Coronary artery (tissue), 2 donors: ENCODE results near the gene NOC2L.
A peak's percentile ranks its signal among the peaks of the same experiment; 100 is the strongest.

ENCODE experiments used
- DNase-seq: peaks from one replicate; pipeline ENCODE4 v3.0.0-alpha.2; 2017; ENCODE audit warnings: low spot score
- H3K27ac ChIP-seq, 2 donors: fragments of 200-600 bp; sonication (generic); one replicate each; pipeline ENCODE4 v1.5.1; 2016 to 2019
- H3K4me3 ChIP-seq: fragments of 200-600 bp; sonication (generic); 2 replicates; pipeline ENCODE4 v1.5.1; 2016; ENCODE audit warnings: mild to moderate bottlenecking, moderate library complexity
- TF ChIP-seq, protein P1 (sequence below): fragments of 200-600 bp; sonication (generic); IDR thresholded peaks from one replicate; pipeline ENCODE4 v1.5.1; 2019; ENCODE audit warnings: antibody characterized with exemption

Gene NOC2L

DNA sequence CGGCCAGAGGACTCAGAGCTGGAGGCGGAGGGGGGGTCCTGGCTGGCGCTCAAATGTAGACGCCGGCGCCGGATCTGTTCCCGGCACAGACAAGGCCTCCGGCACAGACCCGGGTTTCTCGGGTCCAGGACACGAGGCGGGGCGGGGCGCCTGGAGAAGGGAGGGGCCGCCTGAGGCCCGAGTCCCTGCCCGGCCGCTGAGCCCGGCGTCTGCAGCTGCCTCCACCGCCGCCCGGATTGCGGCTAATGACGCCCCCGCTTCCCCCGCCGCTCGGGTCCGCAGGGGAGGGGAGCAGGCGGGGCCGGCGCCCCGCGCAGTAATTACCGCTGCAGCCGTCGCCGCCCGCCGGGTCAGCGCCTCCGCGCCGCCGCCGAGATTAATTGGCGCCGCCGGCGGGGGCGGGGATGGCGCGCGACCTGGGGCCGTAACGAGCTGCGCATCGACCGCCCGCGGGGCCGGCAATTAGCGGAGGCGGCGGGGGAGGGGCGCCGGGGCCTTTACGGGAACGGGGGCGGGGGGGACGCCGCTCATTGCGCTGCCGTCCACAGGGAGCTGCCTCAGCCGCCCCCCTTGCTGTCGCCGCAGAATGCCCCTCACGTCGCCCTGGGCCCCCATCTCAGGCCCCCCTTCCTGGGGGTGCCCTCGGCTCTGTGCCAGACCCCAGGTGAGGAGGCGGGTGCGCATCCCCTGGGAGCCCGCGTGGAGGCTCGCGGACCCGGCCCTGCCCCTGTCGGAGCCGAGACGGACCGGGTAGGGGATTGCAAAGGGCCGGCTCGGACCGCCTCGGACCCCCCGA is 17.3 kb downstream of the NOC2L start:
- TF ChIP-seq, protein P1, sequence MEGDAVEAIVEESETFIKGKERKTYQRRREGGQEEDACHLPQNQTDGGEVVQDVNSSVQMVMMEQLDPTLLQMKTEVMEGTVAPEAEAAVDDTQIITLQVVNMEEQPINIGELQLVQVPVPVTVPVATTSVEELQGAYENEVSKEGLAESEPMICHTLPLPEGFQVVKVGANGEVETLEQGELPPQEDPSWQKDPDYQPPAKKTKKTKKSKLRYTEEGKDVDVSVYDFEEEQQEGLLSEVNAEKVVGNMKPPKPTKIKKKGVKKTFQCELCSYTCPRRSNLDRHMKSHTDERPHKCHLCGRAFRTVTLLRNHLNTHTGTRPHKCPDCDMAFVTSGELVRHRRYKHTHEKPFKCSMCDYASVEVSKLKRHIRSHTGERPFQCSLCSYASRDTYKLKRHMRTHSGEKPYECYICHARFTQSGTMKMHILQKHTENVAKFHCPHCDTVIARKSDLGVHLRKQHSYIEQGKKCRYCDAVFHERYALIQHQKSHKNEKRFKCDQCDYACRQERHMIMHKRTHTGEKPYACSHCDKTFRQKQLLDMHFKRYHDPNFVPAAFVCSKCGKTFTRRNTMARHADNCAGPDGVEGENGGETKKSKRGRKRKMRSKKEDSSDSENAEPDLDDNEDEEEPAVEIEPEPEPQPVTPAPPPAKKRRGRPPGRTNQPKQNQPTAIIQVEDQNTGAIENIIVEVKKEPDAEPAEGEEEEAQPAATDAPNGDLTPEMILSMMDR = no peak
- Histone ChIP-seq H3K4me3 (peak overlapping the region; percentile 74), H3K27ac (peak overlapping the region in 1 of 2 donors; percentile 77)
- peak; percentile 86 for DNase-seq

DNA sequence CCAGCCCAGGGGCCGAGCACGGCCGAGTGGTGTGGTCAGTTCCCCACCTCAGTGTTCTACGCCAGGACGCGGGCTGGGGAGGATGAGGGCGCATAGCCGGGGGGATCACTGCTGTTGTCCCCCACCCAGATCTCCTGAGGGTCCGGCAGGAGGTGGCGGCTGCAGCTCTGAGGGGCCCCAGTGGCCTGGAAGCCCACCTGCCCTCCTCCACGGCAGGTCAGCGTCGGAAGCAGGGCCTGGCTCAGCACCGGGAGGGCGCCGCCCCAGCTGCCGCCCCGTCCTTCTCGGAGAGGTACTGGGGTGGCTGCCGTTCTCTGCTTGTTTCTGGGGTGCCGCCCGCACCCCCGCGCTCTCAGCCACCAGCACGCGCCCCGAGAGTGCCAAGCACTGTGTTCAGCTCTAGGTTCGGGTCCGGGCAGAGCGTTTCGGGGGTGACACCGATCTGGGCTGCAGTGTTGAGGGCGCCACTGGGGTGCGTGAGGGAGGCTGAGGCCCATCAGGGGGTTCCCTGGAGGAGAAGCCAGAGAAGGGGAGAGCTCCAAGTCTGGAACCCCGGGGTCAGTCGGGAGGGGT is 18.0 kb downstream of the NOC2L start:
- peak overlapping the region; percentile 74 for H3K4me3 ChIP-seq
- DNase-seq = no peak
- TF ChIP-seq, protein P1 = no peak
- H3K27ac ChIP-seq = peak overlapping the region in 1 of 2 donors; percentile 77

DNA sequence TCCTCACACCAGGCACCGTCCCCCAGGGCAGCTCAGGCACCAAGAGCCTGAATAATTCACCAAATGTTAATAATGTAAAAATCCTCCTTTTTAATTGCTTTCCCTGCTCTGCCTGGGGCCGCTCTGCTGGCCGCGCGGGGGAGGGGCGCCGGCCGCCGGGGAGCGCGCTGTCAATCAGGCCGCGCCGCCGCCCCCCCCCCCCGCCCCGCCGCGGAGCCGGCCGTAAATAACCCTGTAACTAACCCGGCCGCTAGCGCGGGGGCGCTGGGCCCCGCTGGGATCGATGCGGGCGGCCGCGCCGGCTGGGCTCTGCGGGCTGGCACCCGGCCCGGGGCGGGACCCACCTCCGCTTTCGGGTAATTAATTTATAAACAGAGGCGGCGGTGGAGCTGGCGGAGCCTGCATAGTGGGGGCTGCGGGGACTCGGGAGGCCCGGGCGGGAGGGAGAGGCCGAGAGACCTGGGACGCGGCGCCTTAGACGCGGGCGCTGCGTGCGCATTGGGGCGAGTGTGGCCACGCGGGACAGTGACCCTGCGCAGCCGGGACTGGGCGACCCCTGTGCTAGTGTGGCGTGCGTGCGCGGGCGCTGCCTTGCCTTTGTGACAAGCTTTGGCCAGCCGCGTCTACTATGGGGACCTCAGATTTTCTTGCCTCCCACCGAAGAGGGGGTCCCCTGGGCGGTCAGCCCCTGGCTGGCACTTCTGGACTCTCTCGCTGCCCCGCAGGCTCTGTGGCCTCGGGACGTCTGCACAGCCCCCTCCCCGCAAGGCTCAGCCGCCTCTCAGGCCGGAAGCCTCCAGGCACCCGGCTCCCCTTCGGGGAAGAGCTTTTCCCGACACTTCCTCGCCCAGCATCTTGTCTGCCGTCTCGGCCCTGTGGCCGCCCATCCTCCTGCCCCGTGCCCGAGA is 18.7 kb downstream of the NOC2L start:
- TF ChIP-seq, protein P1 = no peak
- DNase-seq = no peak
- Histone ChIP-seq H3K27ac (peak overlapping the region in 1 of 2 donors; percentile 77), H3K4me3 (peak overlapping the region; percentile 74)

DNA sequence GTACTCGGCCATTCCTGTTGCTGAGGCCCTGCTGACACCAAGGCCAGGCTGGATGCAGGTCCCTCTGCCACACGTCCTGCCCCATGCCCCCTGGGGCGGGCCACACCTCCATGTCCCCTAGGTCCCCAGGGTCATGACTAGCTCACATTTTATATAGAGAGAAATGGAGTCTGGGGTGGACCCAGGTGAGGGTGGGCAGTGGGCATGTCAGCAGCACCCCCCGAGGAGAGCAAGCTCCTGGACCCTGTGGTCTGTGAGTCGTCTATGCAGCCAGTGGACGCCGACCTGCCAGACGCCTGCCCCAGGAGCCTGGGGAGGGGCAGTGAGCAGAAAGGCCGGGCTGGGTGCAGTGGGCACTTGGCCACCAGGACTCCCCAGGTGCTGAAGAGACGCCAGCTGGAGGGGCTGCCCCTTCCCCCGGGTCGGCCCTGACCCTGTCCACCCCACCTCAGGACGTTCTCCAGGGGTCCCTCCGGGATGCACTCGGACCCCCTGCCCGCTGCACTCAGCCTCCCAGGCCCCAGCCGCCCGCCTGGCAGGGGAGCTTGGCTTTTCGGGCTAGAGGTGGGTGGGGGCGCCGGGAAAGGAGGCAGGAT is 19.4 kb downstream of the NOC2L start:
- no peak for DNase-seq
- TF ChIP-seq, protein P1 = no peak
- Histone ChIP-seq H3K27ac (peak overlapping the region in 1 of 2 donors; percentile 77), H3K4me3 (peak overlapping the region; percentile 74)

DNA sequence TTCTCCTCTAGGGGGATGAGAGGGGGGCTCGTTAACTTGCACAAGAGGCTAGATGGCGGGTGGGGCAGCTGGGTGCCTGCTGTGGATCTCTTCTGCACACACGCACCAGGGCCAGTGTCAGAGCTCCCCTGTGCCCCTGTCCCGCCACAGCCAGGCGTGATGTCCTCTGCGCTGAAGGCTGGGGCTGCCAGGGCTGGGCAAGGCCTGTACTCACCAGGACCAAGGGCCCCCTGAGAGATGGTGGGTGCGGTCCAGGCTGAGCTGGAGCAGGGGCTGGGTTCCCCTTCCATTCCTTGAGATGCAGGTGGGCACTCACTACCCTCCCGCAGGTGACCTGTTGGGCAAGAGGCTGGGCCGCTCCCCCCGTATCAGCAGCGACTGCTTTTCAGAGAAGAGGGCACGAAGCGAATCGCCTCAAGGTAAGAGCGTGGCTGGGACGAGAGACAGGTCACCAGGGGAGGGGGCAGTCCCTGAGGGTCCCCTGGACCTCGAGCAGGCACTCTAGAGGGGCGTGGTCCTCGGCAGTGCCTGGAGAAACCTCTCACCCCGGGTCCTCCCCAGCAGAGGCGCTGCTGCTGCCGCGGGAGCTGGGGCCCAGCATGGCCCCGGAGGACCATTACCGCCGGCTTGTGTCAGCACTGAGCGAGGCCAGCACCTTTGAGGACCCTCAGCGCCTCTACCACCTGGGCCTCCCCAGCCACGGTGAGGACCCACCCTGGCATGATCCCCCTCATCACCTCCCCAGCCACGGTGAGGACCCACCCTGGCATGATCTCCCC is 20.2 kb downstream of the NOC2L start:
- DNase-seq = no peak
- no peak overlapping the region for H3K27ac ChIP-seq
- TF ChIP-seq, protein P1 = no peak

DNA sequence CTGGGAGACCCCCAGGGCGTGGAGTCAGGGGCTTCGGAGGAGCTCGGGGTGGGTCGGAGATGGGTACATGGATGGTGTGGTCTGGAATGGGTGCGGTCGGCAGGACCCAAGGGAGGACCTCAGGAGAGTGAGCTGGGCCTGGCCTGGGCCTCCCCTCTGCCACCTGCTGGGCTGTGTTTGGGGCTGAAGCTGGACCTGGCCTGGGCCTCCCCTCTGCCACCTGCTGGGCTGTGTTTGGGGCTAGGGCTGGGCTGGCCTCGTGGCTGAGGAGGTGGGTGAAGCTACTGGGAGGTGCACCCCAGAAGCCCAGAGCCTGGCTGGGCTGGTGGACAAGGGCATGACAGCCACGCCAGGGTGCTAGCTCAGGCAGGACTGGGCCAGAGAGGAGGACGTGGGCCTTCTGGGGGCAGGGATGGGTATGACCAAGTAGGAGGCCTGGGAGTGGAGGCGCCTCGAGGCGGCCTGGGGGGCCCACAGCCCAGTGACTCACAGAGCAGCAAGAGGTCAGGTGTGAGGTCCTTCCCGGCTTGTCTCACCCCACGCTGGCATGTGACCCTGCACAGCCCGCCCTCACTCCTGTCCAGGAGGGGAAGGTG is 20.9 kb downstream of the NOC2L start:
- no peak overlapping the region for H3K27ac ChIP-seq
- DNase-seq = no peak
- TF ChIP-seq, protein P1 = no peak
- H3K4me3 ChIP-seq = no peak overlapping the region

More for the DNA sequence above, 20.2 kb downstream of the NOC2L start:
- no peak overlapping the region for H3K4me3 ChIP-seq
